DMS153 (cell line): Measurements from ENCODE around the gene TRIM15.

Source experiments
- DNase-seq: peaks from one replicate; lab custom pipeline; 2025; lab: John Stamatoyannopoulos, UW

TRIM15 gene

GRCh38 chr6:30145818-30146217, 17.5 kb upstream of the TRIM15 start:
- DNase-seq, result no peak

GRCh38 chr6:30147096-30147495, 16.2 kb upstream of the TRIM15 start:
- no peak for DNase-seq

GRCh38 chr6:30149234-30149633, 14.1 kb upstream of the TRIM15 start:
- DNase-seq, result no peak

DNA sequence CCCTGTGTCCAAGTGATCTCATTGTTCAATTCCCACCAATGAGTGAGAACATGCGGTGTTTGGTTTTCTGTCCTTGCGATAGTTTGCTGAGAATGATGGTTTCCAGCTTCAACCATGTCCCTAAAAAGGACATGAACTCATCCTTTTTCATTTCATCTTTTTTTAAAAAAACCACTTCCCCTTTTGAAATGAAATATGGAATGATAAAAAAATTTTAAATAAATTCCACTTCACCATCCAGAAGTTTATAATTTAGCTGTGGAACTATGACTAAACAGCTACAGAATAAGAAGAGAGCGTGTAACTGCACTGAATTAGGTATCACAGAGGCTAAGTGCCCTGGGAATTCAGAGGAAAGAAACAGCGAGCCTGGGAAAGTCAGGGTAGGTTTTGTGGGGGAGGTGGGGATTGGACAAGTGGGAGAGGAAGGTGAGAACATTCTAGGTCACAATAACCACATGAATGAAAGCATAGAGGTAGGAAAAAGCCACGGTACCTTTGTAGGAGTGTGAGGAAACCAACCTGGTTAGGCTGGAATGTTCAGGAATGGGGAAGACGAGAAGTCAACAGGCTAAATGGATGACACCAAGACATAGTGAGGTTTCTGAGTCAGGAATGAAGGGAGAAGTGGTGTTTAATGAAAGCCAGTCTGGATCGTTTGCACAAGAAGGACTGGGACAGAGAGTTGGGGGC, 13.3 kb upstream of the TRIM15 start:
- DNase-seq, result no peak

GRCh38 chr6:30150671-30151395, 12.5 kb upstream of the TRIM15 start:
- DNase-seq, result no peak

DNA sequence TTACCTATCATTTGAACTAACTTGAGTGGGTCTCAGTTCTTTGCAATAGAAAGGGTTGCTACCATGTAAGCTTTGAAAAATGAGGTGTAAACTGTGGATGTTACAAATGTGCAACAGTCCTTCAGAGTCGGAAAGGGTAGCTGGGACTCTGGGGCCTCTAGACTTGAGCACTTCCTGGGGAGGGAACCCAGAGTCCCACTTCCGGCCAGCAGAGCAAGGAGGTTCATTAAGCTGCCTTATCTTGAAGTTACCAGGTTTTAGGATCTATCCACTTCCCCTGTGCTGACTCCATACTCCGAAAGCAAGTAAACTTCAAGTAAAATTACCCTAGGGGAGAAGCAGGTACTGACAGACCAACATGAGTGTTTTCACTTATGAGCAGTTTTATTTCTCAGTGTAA, 11.8 kb upstream of the TRIM15 start:
- DNase-seq, result no peak

DNA sequence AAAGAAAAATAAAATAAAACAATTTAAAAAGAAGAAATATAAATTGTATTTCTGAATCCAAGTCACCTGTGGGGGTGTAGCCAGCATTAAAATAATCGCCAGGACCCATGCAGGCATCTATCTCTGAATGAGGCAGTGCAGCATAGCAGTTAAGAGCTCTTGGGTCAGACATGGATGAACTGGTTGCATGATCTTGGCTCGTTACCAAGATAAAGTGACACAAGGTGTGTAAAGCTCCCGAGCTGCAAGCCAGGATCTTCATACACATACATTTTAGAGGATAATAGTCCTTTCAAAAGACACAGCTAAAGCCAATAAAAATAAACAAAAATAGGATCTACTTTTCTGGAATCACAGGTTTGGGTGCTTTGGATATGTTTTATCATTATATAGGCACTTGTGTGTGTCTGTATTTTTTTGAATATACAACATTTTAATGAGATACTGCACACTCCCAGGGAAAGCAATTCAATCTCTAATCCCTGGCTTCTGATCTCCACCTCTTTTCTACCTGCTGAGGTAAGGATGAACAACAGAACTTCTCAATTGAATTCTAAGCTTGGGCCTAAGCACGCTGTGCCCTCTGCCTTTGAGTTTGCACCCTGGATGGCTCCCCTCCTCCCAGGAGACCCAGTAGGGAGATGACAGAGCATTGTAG, 11.2 kb upstream of the TRIM15 start:
- no peak for DNase-seq

DNA sequence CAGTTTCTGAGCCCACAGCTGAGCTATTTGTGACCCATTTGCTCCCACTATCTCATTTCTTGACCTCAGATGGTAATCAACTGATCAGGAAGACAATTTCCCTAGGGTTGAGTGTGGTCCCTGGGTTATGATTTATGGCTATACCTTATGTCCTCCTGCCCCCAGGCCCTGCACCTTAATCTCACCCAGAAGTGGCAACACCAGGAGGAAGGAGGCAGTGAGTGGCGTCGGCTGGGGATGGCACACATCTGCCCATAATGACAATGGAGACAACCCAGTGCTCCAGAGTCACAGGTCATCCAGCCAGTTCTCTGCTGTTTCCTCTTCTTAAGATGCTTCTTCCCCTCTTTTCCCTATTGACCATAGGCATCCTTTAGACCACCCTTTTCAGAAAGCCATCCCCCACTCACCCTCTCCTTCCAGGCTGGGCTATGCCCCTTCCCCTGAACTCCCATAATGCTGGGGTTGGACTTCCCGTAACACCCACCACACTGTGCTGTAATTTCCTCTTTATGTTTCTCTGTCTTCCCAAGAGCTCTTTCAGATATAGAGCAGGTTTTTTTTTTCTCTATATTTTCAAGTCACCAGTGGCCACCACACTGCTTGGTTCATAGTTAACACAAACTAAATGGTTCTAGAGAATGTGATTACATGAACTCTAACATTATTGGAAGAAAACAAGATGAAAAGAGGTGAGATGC, 10.3 kb upstream of the TRIM15 start:
- DNase-seq, result no peak

DNA sequence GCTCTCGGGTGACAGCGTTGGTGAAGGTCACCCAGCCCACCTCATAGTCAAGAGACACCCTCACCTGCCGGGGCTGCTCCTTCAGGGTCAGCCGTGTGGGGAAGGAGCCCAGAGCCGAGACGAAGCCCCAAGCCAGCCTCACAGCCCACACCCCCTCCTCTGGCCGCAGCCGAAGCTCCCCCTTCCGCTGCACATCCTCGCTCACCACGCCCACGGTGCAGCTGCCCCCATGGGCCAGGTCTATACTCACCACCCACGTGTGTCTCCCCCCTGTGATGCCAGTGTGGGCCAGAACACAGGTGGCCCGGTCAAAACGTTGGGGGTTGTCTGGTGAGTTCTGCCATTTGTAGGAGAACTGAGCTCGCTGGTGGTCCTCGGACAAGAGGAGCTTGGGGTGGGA, 9.3 kb upstream of the TRIM15 start:
- no peak for DNase-seq

DNA sequence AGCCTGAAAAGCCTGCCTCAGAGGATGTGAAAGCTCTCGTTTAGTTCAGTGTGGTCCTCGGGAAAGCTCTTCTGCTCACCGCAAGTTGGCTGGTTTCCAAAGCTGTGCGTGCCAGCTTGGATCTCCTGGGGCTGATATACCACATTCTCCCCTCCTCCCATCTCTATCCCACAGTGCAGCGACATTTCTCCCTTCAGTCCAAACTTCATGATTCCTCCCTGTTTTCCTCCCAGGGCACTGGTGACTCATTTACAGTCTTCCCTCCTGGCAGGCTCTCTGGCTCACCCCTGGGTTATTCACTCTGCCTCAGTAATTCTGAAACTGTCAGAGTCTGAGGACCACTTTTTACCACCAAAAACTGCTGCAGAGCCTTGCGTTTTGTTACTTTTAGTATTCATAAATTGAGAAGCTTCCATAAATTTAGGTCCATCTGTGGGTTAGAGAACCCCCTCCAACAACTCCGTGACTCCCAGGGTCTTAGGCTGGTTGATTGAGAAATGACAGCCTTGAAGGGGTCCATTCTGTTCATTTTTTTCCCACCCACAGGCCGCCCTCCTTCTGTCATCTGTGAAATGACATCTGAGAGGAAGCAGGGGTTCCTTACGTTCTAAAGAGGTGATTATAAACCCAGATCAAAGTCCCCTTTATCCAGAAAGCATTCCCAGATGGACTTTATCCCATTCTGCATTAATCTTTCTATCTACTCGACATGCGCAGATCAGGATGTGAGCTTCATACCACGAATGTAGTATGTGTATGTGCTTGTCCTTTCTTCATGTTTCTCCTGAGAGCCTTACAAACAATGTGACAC, 8.4 kb upstream of the TRIM15 start:
- DNase-seq, result peak; percentile 51

DNA sequence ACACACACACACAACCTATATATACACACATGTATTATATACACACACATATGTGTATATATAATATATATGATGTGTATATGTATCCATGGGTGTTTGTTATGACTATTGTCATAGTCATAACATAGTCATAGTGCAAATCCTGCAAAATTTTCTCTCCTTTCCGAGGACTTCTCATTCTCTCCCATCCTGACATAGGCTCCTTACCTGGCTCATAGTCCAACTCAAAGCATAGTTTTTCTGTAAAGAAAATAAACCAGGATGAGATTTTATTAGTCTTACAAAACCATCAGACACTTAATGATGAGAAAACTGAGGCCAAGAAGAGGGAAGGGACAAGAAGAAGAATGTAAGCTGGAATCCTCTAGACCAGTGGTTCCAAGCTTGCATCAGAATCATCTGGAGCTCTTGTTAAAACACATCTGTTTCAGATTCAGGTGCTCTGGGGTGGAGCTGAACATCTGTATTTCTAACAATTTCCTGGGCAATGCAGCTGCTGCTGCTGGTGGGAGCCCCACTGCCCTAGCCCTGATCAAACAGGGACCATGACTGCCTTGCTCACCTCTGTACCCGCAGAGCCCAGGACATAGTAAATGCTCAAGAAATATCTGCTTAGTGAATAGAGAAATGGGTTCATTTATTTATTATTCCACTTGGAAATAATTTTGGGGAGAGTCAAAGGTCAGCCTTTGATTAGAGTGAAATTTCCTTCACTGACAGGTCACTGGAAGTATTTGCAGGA, 7.7 kb upstream of the TRIM15 start:
- no peak for DNase-seq

- no peak for DNase-seq
Observed at GRCh38 chr6:30156262-30156599, 7.1 kb upstream of the TRIM15 start.

- DNase-seq, result no peak
Observed at GRCh38 chr6:30156774-30157173, 6.6 kb upstream of the TRIM15 start.

- DNase-seq, result no peak
Observed at GRCh38 chr6:30157581-30157980, 5.8 kb upstream of the TRIM15 start.

- no peak for DNase-seq
Observed at GRCh38 chr6:30157999-30158398, 5.3 kb upstream of the TRIM15 start.

DNA sequence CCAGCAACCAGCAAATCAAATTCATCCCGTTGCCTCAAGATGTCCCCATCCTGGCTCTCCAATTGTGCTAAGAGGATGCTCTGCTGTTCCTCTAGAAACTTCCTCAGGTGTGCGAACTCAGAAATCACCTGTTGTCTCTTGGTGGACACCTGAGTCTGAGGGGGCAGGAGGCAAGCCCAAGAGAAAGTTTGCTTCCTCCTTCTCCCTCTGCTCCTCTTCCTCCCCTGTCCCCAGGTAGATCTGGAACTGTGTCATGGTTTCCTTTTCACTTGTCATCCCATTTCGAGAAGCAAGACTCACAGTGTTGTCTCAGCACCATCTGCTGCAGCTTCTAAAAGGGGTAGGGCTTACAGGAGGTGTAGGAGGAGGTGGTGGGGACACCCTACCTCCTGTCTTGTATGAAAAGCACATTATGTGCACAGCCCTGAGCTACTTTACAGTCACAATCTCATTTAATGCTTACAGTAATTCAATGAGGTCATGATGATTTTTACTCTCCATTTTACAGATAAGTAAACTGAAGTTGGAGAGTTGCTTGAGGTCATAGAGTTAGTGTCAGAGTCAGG, 4.8 kb upstream of the TRIM15 start:
- no peak for DNase-seq

GRCh38 chr6:30160008-30160784, 3.1 kb upstream of the TRIM15 start:
- no peak for DNase-seq

GRCh38 chr6:30160785-30161531, 2.4 kb upstream of the TRIM15 start, which contains the start of gene TRIM10:
TRIM10 (minus strand) TSS chr6:30161211; CDS start chr6:30160858, 353 bp downstream.
- no peak for DNase-seq
